HG02870 (cell line): ENCODE measurements around the gene CELF4.
"Not testable (repeated sequence)": the region's sequence is repeated elsewhere in the genome, so short reads cannot be mapped to it uniquely, and the experiment has no call there.

ENCODE experiments used
- ATAC-seq: cut with Tn5 transposase; IDR thresholded peaks from one replicate; pipeline ENCODE4 v1.9.1; 2021; ENCODE audit warnings: mild to moderate bottlenecking, moderate library complexity; ENCODE audit not compliant: unreplicated experiment

Gene CELF4

GRCh38 chr18:37375181-37375580, 190.4 kb downstream of the CELF4 start:
- no peak for ATAC-seq

DNA sequence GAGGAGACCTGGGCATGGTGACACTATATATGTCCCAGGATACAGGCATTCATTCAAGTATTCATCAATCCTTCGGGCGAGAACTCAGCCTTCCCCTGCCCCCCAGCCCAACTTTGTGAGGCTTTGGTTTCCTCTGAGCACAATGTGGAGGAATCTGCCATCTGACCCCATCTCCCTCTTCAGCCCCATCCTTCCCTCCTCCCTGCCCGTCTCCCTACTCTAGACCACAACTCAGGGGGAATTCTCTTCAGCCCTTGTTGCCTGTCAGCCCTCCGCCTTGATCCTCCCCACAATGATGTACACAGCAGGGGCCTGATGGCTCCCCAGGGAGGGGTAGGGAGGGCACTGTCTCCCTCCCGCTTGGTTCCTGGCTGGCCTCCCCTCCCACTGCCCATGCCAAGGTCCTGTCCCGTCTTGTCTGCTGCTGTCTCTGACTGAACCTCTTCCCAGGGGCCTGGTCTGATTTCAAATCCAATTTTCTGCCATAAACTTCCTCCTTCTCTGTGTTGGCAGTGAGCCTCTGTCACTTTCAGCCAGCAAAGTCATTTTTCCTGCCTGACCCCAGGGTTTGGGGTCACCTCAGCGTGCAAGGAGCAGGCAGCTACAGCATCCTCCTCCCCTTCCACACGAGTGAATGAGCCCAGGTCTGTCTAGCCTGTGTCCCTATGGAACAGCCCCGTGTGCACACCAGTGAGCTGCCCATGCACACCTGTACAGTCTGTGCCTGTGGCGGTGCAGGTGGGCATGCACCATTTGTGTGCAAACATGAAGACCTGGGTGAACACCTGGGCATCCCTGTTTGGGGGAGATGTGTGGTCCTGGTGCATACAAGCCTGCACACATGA, 197.3 kb downstream of the CELF4 start:
- ATAC-seq, result no peak

GRCh38 chr18:37364237-37364636, 201.4 kb downstream of the CELF4 start:
- no peak for ATAC-seq

DNA sequence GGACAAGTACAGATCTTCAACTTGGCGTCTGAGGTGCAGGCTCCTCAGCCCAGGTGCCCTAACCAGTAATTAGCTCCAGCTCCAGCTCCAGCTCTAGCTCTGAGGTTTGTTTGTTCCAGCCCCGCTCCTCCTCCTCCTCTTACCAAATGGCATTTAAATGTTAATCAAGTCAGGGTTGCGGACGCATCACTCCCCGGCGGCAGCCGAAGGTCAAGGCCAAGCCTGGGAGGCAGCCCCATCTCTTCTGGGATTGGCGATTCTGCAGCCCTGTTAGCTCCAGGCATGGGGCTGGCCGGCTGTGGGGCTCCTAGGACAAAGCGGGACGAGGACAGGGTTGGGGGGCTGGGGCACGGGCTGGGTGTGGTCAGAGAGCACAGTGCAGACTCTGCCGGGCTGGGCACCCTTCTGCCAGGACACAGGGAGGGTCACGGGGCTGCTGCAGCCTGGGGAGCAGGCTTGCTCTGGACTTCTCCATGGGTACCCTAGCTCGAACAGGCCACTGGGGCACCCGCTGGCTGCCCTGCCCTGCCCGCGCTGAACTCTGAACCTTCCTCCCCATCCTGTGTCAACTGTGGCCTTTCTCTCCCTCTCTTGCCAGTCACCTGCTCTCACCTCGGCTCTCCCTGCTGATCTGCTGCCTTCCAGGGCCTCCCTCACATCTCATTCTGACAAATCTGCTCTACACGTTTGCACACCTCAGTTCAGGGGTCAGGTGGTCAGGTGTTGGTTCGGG, 203.3 kb downstream of the CELF4 start:
- no peak for ATAC-seq

GRCh38 chr18:37361335-37362157, 204.1 kb downstream of the CELF4 start:
- no peak for ATAC-seq

DNA sequence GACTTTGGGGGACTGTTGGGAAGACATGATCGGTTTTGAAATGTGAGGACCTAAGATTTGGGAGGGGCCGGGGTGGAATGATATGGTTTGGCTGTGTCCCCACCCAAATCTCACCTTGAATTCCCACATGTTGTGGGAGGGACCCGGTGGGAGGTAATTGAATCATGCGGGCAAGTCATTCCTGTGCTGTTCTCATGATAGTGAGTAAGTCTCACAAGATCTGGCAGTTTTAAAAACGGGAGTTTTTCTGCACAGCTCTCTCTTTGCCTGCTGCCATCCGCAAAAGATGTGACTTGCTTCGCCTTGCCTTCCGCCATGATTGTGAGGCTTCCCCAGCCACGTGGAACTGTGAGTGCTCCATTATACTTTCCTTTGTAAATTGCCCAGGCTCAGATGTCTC, 207.5 kb downstream of the CELF4 start:
- ATAC-seq, result not testable (repeated sequence)

- ATAC-seq, result no peak
Observed at GRCh38 chr18:37355772-37356171, 209.8 kb downstream of the CELF4 start.

DNA sequence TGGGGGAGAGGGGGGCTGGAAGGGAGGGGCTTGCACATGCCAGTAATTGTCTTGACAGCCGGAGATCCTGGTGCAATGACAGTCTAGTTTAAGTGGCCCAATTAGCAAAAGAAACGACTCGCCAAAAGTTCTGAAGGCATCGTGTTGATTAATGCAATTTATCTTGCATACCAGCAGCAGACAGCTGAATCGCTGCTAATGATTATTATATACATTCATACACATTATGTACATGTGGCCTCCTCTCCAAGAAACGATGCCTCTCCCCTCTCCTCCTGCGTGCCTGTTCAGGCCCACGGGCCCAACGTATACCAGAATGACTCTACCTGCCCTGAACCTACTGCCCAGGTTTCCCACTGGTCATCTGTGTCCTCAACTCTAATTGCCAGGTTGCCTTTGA, 214.5 kb downstream of the CELF4 start:
- no peak for ATAC-seq

DNA sequence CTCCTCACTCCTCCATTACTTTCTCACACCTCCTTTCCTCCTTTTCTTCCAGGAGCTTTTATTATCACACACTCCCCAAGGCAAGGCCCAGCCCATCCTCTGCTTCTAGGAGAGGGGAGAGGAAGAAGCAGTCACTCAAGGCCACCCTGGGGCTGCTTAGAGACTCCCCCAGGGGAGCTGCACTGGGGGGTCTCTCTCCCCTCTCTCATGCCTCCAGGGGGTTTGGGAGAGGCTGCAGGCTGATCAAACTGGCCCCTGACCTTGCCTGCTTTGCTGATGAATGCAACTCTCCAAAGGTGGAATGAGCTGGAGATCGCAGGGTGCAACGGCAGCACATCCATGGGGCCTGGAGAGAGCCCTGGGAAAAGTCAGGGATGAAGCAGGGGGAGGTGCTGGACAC, 216.9 kb downstream of the CELF4 start:
- ATAC-seq, result no peak

GRCh38 chr18:37346048-37346447, 219.6 kb downstream of the CELF4 start:
- ATAC-seq, result no peak

GRCh38 chr18:37343542-37343851, 222.1 kb downstream of the CELF4 start:
- ATAC-seq, result no peak

- no peak for ATAC-seq
Observed at GRCh38 chr18:37341473-37342086, 224.0 kb downstream of the CELF4 start.

- ATAC-seq, result no peak
Observed at GRCh38 chr18:37341016-37341415, 224.6 kb downstream of the CELF4 start.

GRCh38 chr18:37339701-37340215, 225.8 kb downstream of the CELF4 start:
- no peak for ATAC-seq

- no peak for ATAC-seq
Observed at GRCh38 chr18:37336568-37337285, 228.9 kb downstream of the CELF4 start.

DNA sequence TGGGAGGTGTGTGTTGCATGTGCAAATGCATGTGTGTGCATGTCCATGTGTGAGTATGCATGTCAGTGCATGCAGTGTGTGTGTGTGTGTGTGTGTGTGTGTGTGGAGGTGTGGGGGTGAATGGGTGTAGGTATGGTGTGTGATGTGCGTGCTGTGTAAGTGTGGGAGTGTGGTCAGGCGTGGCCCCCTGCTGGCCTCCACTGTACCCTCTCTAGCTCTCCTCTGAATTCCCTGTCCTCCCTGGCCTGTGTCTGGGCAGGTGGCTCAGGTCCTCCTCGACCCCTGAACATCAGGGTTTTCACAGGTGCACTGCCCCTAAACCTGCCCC, 230.2 kb downstream of the CELF4 start:
- no peak for ATAC-seq

DNA sequence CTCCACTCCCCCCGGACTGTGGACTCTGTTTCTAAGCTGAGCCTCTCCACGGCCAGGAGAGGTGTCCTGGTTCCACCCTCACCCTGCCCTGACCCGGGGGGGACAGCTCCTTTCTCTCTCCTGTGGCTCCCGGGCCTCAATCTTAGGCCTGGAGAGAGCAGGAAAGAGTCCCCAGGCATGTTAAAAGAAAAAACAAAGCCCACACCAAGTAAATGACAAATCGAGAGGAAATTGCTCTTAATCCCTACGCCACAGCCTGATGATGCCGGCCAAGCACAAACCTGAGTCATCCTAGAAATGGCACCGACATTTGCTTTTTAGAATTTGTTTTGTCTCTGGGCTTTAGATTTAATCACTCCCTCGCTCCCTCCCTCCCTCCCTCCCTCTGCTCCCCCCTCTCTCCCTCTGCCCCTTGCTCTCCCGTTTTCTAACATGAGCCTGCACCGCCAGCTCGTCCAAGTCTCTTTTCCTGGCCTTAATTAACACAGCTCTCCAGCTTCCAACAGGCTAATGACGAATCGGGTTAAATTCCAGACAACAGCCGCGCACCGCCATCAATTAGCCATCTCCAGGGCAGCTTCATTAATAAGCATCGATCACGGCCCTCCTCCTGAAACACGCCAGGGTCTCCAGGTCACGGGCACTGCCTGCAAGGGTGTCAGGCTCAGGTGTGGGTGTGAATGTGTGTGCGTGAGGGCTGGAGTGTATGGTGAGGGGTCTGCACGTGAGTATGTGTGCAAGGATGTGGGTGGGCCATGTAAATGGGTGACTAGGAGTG, 230.8 kb downstream of the CELF4 start:
- no peak for ATAC-seq

DNA sequence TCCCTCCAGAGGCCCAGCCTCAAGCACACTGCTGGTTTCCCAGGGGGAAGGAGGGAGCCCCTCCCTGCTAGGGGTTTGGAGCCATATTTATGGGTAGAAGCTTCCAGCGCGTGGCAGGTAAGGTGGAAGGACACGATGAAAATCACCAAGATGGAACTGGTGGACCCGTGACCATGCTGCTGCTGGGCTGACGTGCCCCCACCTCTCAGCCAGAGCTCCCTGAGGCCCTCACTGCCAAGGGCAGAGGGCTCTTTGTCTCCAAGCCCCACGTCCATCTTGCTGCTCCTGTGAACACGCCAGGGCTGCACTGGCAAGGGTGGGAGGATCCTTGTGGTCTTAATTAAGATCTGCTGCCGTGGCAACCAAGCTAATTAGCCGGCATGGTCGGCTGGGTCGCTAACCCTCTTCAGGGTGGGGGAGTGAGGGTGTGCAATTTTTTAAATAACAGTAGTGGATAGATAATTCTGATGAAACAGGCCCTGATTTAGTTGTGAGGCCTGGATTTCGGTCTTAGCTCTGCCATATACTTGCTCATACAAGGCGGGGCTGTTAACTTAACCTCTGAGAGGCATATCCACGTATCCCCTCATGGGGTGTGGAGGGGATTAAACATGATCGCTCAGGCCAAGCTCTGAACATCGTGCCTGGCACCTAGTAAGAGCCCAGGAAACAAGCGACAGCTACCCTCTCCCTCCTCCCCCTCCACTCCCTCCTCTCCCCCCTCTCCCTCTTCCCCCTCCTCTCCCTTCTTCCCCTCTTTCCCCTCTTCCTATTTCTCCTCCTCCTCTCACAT, 232.8 kb downstream of the CELF4 start:
- ATAC-seq, result no peak

- no peak for ATAC-seq
Observed at GRCh38 chr18:37332219-37332618, 233.4 kb downstream of the CELF4 start.
